ENCODE data around the gene LRRC14B. TPM values are rescaled to one million over a fixed set of nuclear protein-coding genes. Genes with fewer than 3 reads are reported as not detected.

LRRC14B gene
- total RNA-seq, 1 experiment from 2014 or later = not detected

DNA sequence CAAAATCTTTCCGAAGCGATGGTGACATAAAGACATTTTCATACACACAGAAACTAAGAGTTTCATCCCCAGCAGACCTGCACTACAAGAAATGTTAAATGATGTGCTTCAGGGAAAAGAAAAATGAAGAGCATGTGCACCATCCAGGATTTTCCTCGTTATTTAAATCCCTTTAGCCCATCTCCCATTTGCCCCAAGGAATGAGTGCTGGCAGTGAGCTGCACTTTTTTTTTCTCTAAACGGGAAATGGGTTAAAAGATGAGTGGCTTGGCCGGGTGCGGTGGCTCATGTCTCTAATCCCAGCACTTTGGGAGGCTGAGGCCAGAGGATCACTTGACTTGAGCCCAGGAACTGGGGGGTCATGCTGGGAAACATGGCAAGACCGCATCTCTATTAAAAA is 6.8 kb upstream of the LRRC14B start:
- Histone ChIP-seq H3F3A (ENCODE audit: low read length, unreplicated experiment) (no peaks in the 10 kb centered on the region), H3K9ac (ENCODE audit: low read length) (no peak overlapping the region), H3K27me3 (ENCODE audit: low read length) (no peaks in the 10 kb centered on the region), H3K4me2 (ENCODE audit: low read length) (no peak overlapping the region), H3K36me3 (ENCODE audit: low read depth, low read length) (no peaks in the 10 kb centered on the region), H3K9me3 (ENCODE audit: low read length) (no peaks in the 10 kb centered on the region), H3K79me2 (ENCODE audit: low read length) (no peaks in the 10 kb centered on the region), H3K27ac (ENCODE audit: low read length) (no peak overlapping the region), H4K20me1 (ENCODE audit: low read length) (no peaks in the 10 kb centered on the region), H3K4me3 (ENCODE audit: low read length) (no peak overlapping the region), H3K9me2 (replicated peaks; ENCODE audit: low read length) (no peaks in the 10 kb centered on the region), H2AFZ (ENCODE audit: low read length) (no peak overlapping the region), H3K4me1 (ENCODE audit: insufficient read depth, low read length) (peaks cover 11% of the 10 kb centered on the region)
- no peak for ATAC-seq
- POLR2A ChIA-PET (ENCODE audit: unreplicated experiment) = no interaction called here
- peak; percentile 25 for DNase-seq
- TF ChIP-seq EZH2 (IDR thresholded peaks at IDR 0.05; ENCODE audit: low read length, unreplicated experiment) (no peak), EZH2phosphoT487 (IDR thresholded peaks at IDR 0.05; ENCODE audit: borderline replicate concordance, low read length) (no peak)
- TF ChIP-seq, protein P1, sequence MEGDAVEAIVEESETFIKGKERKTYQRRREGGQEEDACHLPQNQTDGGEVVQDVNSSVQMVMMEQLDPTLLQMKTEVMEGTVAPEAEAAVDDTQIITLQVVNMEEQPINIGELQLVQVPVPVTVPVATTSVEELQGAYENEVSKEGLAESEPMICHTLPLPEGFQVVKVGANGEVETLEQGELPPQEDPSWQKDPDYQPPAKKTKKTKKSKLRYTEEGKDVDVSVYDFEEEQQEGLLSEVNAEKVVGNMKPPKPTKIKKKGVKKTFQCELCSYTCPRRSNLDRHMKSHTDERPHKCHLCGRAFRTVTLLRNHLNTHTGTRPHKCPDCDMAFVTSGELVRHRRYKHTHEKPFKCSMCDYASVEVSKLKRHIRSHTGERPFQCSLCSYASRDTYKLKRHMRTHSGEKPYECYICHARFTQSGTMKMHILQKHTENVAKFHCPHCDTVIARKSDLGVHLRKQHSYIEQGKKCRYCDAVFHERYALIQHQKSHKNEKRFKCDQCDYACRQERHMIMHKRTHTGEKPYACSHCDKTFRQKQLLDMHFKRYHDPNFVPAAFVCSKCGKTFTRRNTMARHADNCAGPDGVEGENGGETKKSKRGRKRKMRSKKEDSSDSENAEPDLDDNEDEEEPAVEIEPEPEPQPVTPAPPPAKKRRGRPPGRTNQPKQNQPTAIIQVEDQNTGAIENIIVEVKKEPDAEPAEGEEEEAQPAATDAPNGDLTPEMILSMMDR (conservative IDR thresholded peaks at IDR 0.05; ENCODE audit: low read depth, low read length) = no peak
- intact Hi-C loops (cut with micrococcal nuclease) = no loop called here
- CTCF ChIA-PET = no interaction called here
- no TSS peak for BruUV-seq (replicated peaks)

DNA sequence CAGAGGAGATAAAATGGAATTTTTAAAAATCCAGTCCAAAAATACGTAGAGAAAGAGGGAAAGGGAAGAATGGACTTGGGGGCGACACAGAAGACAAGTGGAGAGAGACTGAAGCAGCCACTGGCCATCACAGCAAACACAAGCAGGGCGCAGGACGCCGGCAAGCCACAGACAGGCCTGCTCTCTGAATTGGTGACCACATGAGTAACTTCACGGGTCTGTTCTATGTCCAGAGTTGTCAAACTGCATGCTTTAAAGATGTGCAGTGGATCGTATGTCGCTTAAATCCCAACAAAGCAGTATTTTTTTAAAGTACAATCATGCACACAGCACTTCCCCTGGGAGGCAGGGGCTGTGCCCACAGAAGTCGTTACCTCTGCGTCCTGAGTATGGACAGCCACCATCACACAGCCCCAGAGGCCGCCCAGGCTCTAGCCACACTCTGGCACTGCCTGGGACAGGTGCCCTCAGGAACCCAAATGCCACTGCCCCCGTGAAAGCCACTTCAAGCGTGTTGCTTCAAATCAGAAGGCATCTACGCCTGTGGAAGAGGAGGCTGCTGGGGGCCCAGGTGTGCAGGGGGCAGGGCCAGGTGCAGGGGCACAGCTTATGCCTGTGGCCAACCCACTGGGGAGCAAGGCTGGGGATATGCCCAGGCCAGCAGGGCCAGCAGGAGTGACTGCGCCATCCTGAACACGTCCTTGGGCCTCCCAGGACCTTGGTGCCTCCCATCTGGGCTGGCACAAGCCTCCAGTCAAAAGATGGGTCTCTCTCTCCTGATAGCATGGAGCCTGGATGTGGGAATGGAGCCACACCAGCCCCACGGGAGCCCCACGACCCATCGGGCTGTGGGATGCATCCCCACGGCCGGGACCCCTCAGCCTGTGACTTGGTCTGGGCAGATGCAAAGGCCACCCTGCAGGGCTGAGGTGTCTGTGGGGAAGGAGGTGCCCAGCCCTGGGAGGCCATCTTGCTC is 5.9 kb upstream of the LRRC14B start:
- Histone ChIP-seq H3F3A (ENCODE audit: low read length, unreplicated experiment) (no peaks in the 10 kb centered on the region), H3K9me2 (replicated peaks; ENCODE audit: low read length) (no peaks in the 10 kb centered on the region), H3K27me3 (ENCODE audit: low read length) (no peaks in the 10 kb centered on the region), H3K4me2 (ENCODE audit: low read length) (no peak overlapping the region), H4K20me1 (ENCODE audit: low read length) (no peaks in the 10 kb centered on the region), H2AFZ (ENCODE audit: low read length) (no peak overlapping the region), H3K27ac (ENCODE audit: low read length) (no peak overlapping the region), H3K9me3 (ENCODE audit: low read length) (no peaks in the 10 kb centered on the region), H3K79me2 (ENCODE audit: low read length) (no peaks in the 10 kb centered on the region), H3K4me1 (ENCODE audit: insufficient read depth, low read length) (peaks cover 11% of the 10 kb centered on the region), H3K4me3 (ENCODE audit: low read length) (no peak overlapping the region), H3K9ac (ENCODE audit: low read length) (no peak overlapping the region), H3K36me3 (ENCODE audit: low read depth, low read length) (no peaks in the 10 kb centered on the region)
- CTCF ChIA-PET = no interaction called here
- intact Hi-C loops (cut with micrococcal nuclease) = no loop called here
- TF ChIP-seq, protein P1 (conservative IDR thresholded peaks at IDR 0.05; ENCODE audit: low read depth, low read length) = no peak
- no peak for TF ChIP-seq EZH2 (IDR thresholded peaks at IDR 0.05; ENCODE audit: low read length, unreplicated experiment)
- TF ChIP-seq EZH2phosphoT487 (IDR thresholded peaks at IDR 0.05; ENCODE audit: borderline replicate concordance, low read length) = no peak
- DNase-seq = no peak
- BruUV-seq (replicated peaks) = no TSS peak
- POLR2A ChIA-PET (ENCODE audit: unreplicated experiment) = no interaction called here
- ATAC-seq = no peak

Measured in PC-3 (cell line).